22Rv1 (cell line): Measurements from ENCODE around the gene POMZP3.
"Not testable (repeated sequence)": the region's sequence is repeated elsewhere in the genome, so short reads cannot be mapped to it uniquely, and the experiment has no call there.

Experiments
- CTCF ChIP-seq: fragments of 450-650 bp; IDR thresholded peaks from 2 replicates; pipeline ENCODE4 v1.5.1; 2017; ENCODE audit warnings: mild to moderate bottlenecking
- ZFX ChIP-seq: fragments of 450-650 bp; IDR thresholded peaks from 2 replicates; pipeline ENCODE4 v1.6.1; 2017; ENCODE audit warnings: antibody characterized with exemption, borderline replicate concordance

- not testable (repeated sequence) for TF ChIP-seq CTCF, ZFX
Measured at GRCh38 chr7:76656425-76656824, 29.3 kb upstream of the POMZP3 start.
